HepG2 (cell line): ENCODE data around the gene ACOXL. TPM values are rescaled to one million over a fixed set of nuclear protein-coding genes. Genes with fewer than 3 reads are reported as not detected.
A peak's percentile ranks its signal among the peaks of the same experiment; 100 is the strongest.

Source experiments
- ATAC-seq: fragments of 200-7000 bp; cut with Tn5 transposase; 3 replicates; pipeline ENCODE4 v1.9.1; 2020; ENCODE audit warnings: mild to moderate bottlenecking, moderate library complexity
- BruUV-seq: library from RNA; stranded (reverse); fragments of 400-500 nt; replicated peaks from 2 replicates; lab custom pipeline; 2021; lab: Mats Ljungman, UMichigan
- CTCF ChIA-PET: fragments of 300-600 bp; formaldehyde crosslinking; extraction: SDS; loops from one replicate; lab custom pipeline; 2021; ENCODE audit warnings: low total read pairs, inconsistent platforms, low intra/inter-chr PET ratio; lab: Yijun Ruan, JAX
- POLR2A ChIA-PET: fragments of 350-600 bp; sonication (Branson Sonifier 250); formaldehyde crosslinking; loops from one replicate; lab custom pipeline; 2020; ENCODE audit warnings: antibody characterized with exemption, inconsistent platforms; lab: Yijun Ruan, JAX
- DNase-seq: peaks from one replicate; pipeline ENCODE4 v3.0.0-alpha.2; 2015; ENCODE audit warnings: low spot score
- FAIRE-seq: peaks from 3 replicates; lab custom pipeline; 2011; peaks lifted over from hg19 to GRCh38; lab: Jason Lieb, UNC
- H2AFZ ChIP-seq: one replicate; pipeline ENCODE4 v1.6.1; 2011; ENCODE audit warnings: low read length, inconsistent platforms
- H3K27ac ChIP-seq: fragments of 300-600 bp; 3 replicates; pipeline ENCODE4 v1.8.0; 2011; ENCODE audit warnings: mixed run types, mild to moderate bottlenecking, mixed read lengths, low read length, inconsistent platforms; ENCODE audit not compliant: insufficient read depth; ENCODE audit errors: extremely low read length
- H3K27me3 ChIP-seq, 2 experiments: fragments of 200-600 bp in 1 of 2; 2 replicates in 1 of 2; 3 replicates in 1 of 2; pipeline versions ENCODE4 v1.6.0 to v1.8.0; 2011; ENCODE audit warnings: low read length in 2 of 2, mild to moderate bottlenecking in 2 of 2, moderate library complexity in 2 of 2, inconsistent platforms in 1 of 2; ENCODE audit not compliant: insufficient read depth in 2 of 2, control insufficient read depth in 1 of 2
- H3K36me3 ChIP-seq, 2 experiments: fragments of 200-600 bp in 1 of 2; replicated peaks in 1 of 2; 2 replicates in 1 of 2; 3 replicates in 1 of 2; pipeline versions ENCODE4 v1.5.1 to v1.8.0; 2011; ENCODE audit warnings: low read length in 2 of 2, inconsistent platforms in 1 of 2; ENCODE audit not compliant: insufficient read depth in 2 of 2, control insufficient read depth in 1 of 2
- H3K4me1 ChIP-seq: 2 replicates; pipeline ENCODE4 v1.5.1; 2012; ENCODE audit warnings: low read length, inconsistent platforms; ENCODE audit not compliant: insufficient read depth
- H3K4me2 ChIP-seq: 2 replicates; pipeline ENCODE4 v1.6.0; 2011; ENCODE audit warnings: low read depth, low read length, inconsistent platforms
- H3K4me3 ChIP-seq, 3 experiments: fragments of 200-600 bp in 1 of 3; sonication (generic), shearing (Covaris generic) in 1 of 3; replicated peaks in 1 of 3; 2 replicates each; pipeline ENCODE4 v1.5.1; 2011 to 2016; ENCODE audit warnings: low read length in 3 of 3, inconsistent platforms in 2 of 3, low read depth in 2 of 3, mild to moderate bottlenecking in 2 of 3, control low read depth in 1 of 3, mixed read lengths in 1 of 3; ENCODE audit not compliant: insufficient read depth in 1 of 3
- H3K79me2 ChIP-seq: one replicate; pipeline ENCODE4 v1.6.1; 2011; ENCODE audit warnings: low read length, inconsistent platforms; ENCODE audit not compliant: insufficient read depth
- H3K9ac ChIP-seq: 2 replicates; pipeline ENCODE4 v1.6.0; 2011; ENCODE audit warnings: mild to moderate bottlenecking, low read depth, low read length, inconsistent platforms; ENCODE audit not compliant: insufficient read depth
- H3K9me3 ChIP-seq: 2 replicates; pipeline ENCODE4 v1.5.1; 2012; ENCODE audit warnings: mild to moderate bottlenecking, low read length
- H4K20me1 ChIP-seq: 2 replicates; pipeline ENCODE4 v1.6.0; 2011; ENCODE audit warnings: inconsistent platforms, mild to moderate bottlenecking, low read length, moderate library complexity; ENCODE audit not compliant: insufficient read depth
- ARHGAP35 ChIP-seq: sonication (generic); formaldehyde crosslinking; IDR thresholded peaks from 2 replicates; pipeline ENCODE4 v1.9.0; 2022; ENCODE audit warnings: mild to moderate bottlenecking, inconsistent platforms, moderate library complexity, missing genetic modification reagents, borderline replicate concordance
- SETDB1 ChIP-seq: sonication (generic); formaldehyde crosslinking; IDR thresholded peaks from 2 replicates; pipeline ENCODE4 v1.5.1; 2020; ENCODE audit warnings: missing genetic modification reagents, mild to moderate bottlenecking, borderline replicate concordance
- ZFP82 ChIP-seq: sonication (generic); formaldehyde crosslinking; IDR thresholded peaks from 2 replicates; pipeline ENCODE4 v1.5.1; 2020; ENCODE audit warnings: mild to moderate bottlenecking, missing genetic modification reagents, borderline replicate concordance
- ZFY ChIP-seq: sonication (generic); formaldehyde crosslinking; IDR thresholded peaks from 2 replicates; pipeline ENCODE4 v1.4.0; 2020; ENCODE audit warnings: missing genetic modification reagents
- ZKSCAN8 ChIP-seq: IDR thresholded peaks from 2 replicates; pipeline ENCODE4 v1.6.1; 2016; ENCODE audit warnings: borderline replicate concordance, missing genetic modification reagents, missing compliant biosample characterization
- ZNF607 ChIP-seq: sonication (generic); formaldehyde crosslinking; IDR thresholded peaks from 2 replicates; pipeline ENCODE4 v1.5.1; 2020; ENCODE audit warnings: missing genetic modification reagents, mild to moderate bottlenecking, borderline replicate concordance
- WGBS: methylation state at CpG from one replicate; pipeline ENCODE4 v1.1.6; 2017; ENCODE audit warnings: low lambda C conversion rate; 5-methylcytosine and 5-hydroxymethylcytosine counted together
- in situ Hi-C: cut with HindIII; loops from 2 replicates; pipeline ENCODE4 v1.10.0; 2017; ENCODE audit warnings: low pct_unique_long_range_greater_than_20kb; ENCODE audit not compliant: extremely low pct_ligation_motif_present
- intact Hi-C: fragments of 100-400 bp; cut with micrococcal nuclease; formaldehyde crosslinking; loops from one replicate; pipeline ENCODE4 v1.10.0; 2022; ENCODE audit not compliant: unreplicated experiment
- polyA plus RNA-seq, 8 experiments: library from polyadenylated mRNA; depleted of rRNA in 3 of 8; stranded (reverse) in 7 of 8; unstranded in 1 of 8; fragments of >200 nt; fragmentation: Illumina TruSeq in 4 of 8; extraction: Trizol in 4 of 8; gene quantifications; 2 replicates each; pipeline versions ENCODE4 v1.2.1 to v1.2.3, GENCODE V29; 2011 to 2016; ENCODE audit warnings: low read depth in 4 of 8, missing spikeins in 1 of 8, mixed read lengths in 1 of 8; ENCODE audit not compliant: insufficient read depth in 1 of 8
- total RNA-seq, 5 experiments: library from RNA; depleted of rRNA; stranded (reverse); fragments of >200 nt; fragmentation: Illumina TruSeq; extraction: Trizol; gene quantifications; 2 replicates each; pipeline ENCODE4 v1.2.3, GENCODE V29; 2016; ENCODE audit warnings: low read depth in 1 of 5
- TF ChIP-seq, protein P1 (sequence below): sonication (generic); formaldehyde crosslinking; IDR thresholded peaks from 2 replicates; pipeline ENCODE4 v1.5.0; 2020; ENCODE audit warnings: missing genetic modification reagents
- TF ChIP-seq, protein P2 (sequence below): sonication (generic); formaldehyde crosslinking; IDR thresholded peaks from 2 replicates; pipeline ENCODE4 v1.9.0; 2022; ENCODE audit warnings: missing genetic modification reagents, mild to moderate bottlenecking, borderline replicate concordance

The ACOXL gene
- total and polyA plus RNA-seq, 2 of the 13 experiments (the other 11 are each of a cell fraction or from before 2014, with no cell fraction given): not detected

DNA sequence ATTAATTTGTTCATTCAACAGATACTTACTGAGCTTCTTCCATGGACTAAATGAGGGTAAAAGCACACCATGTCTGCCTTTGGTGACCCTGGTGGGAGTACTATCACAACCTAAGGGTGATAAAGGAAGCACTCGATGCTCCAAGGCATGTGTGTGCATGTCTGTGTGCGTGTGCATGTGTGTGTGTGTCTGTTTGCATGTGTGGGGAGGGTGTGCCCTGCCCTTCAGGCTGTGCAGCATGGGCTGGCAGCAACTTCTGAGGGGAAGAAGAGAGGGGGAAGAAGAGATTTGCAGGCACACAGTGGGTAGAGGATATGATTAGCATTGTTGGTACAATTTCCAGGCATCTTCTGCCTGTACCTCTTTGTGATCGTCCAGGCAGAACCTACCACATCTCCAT lies 121.6 kb downstream of the ACOXL start:
- Histone ChIP-seq H2AFZ (no peak overlapping the region), H3K4me2 (no peak overlapping the region), H3K9ac (no peak overlapping the region), H3K27ac (no peak overlapping the region), H3K27me3 (peaks cover 1 to 37% of the 10 kb centered on the region in 2 experiments; a peak in 3 of 5 replicates), H3K4me3 (no peak overlapping the region), H3K9me3 (no peaks in the 10 kb centered on the region), H3K4me1 (peaks cover 1% of the 10 kb centered on the region; the same call in 1 of the 2 replicates), H3K79me2 (no peaks in the 10 kb centered on the region), H3K36me3 (no peaks in the 10 kb centered on the region), H4K20me1 (no peaks in the 10 kb centered on the region)
- ChIA-PET CTCF (no interaction called here), POLR2A (no interaction called here)
- ATAC-seq: peak; percentile 34
- TF ChIP-seq, protein P1, sequence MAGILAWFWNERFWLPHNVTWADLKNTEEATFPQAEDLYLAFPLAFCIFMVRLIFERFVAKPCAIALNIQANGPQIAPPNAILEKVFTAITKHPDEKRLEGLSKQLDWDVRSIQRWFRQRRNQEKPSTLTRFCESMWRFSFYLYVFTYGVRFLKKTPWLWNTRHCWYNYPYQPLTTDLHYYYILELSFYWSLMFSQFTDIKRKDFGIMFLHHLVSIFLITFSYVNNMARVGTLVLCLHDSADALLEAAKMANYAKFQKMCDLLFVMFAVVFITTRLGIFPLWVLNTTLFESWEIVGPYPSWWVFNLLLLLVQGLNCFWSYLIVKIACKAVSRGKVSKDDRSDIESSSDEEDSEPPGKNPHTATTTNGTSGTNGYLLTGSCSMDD (CRISPR knock-in tag): no peak
- TF ChIP-seq ZFY (no peak), ZFP82 (CRISPR knock-in tag) (no peak), ZNF607 (CRISPR knock-in tag) (no peak), ZKSCAN8 (no peak), ARHGAP35 (CRISPR knock-in tag) (no peak), SETDB1 (CRISPR knock-in tag) (0 out of 2 replicates have a peak, but pooled peaks have one; percentile 11)
- TF ChIP-seq, protein P2, sequence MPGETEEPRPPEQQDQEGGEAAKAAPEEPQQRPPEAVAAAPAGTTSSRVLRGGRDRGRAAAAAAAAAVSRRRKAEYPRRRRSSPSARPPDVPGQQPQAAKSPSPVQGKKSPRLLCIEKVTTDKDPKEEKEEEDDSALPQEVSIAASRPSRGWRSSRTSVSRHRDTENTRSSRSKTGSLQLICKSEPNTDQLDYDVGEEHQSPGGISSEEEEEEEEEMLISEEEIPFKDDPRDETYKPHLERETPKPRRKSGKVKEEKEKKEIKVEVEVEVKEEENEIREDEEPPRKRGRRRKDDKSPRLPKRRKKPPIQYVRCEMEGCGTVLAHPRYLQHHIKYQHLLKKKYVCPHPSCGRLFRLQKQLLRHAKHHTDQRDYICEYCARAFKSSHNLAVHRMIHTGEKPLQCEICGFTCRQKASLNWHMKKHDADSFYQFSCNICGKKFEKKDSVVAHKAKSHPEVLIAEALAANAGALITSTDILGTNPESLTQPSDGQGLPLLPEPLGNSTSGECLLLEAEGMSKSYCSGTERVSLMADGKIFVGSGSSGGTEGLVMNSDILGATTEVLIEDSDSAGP: 0 out of 2 replicates have a peak, but pooled peaks have one; percentile 17
- WGBS: 38% methylated on average over 3 of the region's 3 CpGs
- DNase-seq: no peak
- FAIRE-seq: no peak
- BruUV-seq: no TSS peak
- intact Hi-C loops: loop anchor here (5.0 kb wide), 1 partner anchor 33 kb away; no protein-coding TSS in a partner anchor
- in situ Hi-C loops: no loop called here
